ENCODE data around the gene YIF1B. TPM values are rescaled to one million over a fixed set of nuclear protein-coding genes. Genes with fewer than 3 reads are reported as not detected.

Gene YIF1B
- total and polyA plus RNA-seq, 4 donors: 34.1 to 74.1 (median 42.9) TPM

DNA sequence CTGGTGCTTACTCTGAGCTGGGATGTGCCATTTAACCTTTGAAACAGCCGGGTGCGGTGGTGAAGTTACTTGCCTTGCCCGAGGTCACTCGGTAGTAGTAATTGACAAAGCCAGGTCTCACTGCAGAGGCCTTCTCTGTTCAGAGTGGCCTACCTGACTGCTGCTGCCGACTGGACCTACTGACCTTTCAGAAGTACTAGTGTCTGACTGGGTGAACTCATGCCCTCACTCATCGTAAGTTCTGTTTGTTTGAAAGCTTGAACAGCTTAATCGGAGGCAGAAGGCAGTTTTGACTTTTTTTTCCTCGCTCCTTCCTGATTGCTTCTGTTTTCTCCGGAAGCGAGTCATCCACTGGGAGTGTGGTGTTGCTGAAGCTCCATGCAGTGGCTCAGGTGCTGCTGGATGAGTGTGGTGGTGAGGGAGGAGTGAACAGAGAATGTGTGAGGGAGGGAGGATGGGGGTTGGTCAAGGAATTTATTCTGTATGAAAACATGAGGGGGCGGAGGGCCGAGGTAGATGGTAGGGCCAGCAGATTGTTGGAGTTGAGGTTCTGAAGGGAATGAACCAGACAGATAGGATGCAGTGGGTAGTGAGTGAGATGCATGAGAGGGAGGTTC is 48.7 kb downstream of the YIF1B start (continued):
- TF ChIP-seq, protein P1, sequence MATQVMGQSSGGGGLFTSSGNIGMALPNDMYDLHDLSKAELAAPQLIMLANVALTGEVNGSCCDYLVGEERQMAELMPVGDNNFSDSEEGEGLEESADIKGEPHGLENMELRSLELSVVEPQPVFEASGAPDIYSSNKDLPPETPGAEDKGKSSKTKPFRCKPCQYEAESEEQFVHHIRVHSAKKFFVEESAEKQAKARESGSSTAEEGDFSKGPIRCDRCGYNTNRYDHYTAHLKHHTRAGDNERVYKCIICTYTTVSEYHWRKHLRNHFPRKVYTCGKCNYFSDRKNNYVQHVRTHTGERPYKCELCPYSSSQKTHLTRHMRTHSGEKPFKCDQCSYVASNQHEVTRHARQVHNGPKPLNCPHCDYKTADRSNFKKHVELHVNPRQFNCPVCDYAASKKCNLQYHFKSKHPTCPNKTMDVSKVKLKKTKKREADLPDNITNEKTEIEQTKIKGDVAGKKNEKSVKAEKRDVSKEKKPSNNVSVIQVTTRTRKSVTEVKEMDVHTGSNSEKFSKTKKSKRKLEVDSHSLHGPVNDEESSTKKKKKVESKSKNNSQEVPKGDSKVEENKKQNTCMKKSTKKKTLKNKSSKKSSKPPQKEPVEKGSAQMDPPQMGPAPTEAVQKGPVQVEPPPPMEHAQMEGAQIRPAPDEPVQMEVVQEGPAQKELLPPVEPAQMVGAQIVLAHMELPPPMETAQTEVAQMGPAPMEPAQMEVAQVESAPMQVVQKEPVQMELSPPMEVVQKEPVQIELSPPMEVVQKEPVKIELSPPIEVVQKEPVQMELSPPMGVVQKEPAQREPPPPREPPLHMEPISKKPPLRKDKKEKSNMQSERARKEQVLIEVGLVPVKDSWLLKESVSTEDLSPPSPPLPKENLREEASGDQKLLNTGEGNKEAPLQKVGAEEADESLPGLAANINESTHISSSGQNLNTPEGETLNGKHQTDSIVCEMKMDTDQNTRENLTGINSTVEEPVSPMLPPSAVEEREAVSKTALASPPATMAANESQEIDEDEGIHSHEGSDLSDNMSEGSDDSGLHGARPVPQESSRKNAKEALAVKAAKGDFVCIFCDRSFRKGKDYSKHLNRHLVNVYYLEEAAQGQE (IDR thresholded peaks at IDR 0.05): no peak
- TF ChIP-seq RAD21 (IDR thresholded peaks at IDR 0.05): no peak
- no peak for TF ChIP-seq SP1 (IDR thresholded peaks at IDR 0.05)
- TF ChIP-seq EGR1 (IDR thresholded peaks at IDR 0.05; ENCODE audit: low read depth in 2 of 2): no peak

DNA sequence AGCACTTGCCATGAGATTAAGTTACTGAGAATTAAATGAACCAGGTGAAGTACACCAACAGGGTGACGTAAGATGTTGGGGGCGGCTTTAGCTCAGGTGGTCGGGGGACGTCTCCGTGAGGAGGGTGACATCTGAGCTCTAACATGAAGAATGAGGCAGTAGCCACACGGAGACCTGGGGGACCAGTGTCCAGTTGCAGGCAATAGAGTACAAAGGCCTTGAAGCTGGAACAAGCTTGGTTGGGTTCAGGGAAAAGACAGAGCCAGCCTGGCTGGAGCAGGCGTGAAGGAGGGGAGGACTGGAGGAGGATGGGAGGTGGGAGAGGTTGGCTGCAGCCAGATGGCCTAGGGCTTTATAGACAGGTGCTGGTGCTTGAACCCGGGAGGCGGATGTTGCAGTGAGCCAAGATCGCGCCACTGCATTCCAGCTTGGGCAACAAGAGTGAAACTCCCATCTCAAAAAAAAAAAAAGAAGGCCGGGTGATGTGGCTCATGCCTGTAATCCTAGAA is 49.8 kb downstream of the YIF1B start:
- Histone ChIP-seq H3K27ac (ENCODE audit: low read depth in 1 of 2, low read length in 2 of 2) (no peak overlapping the region), H3K36me3 (ENCODE audit: control insufficient read depth in 4 of 4, insufficient read depth in 3 of 4, low read depth in 1 of 4, low read length in 3 of 4) (no peaks in the 10 kb centered on the region), H3K9me3 (ENCODE audit: control insufficient read depth in 4 of 4, low read length in 3 of 4) (no peaks in the 10 kb centered on the region), H3K4me3 (ENCODE audit: low read depth in 1 of 3, low read length in 3 of 3) (no peak overlapping the region), H3K4me1 (ENCODE audit: control insufficient read depth in 4 of 4, insufficient read depth in 4 of 4, low read length in 3 of 4) (peaks cover 0 to 12% (median 9%) of the 10 kb centered on the region in 4 donors), H3K27me3 (ENCODE audit: control insufficient read depth in 4 of 4, insufficient read depth in 4 of 4, low read length in 3 of 4) (no peaks in the 10 kb centered on the region), H3K9ac (ENCODE audit: low read depth in 1 of 2, low read length in 2 of 2) (no peak overlapping the region)
- no peak for DNase-seq (ENCODE audit: low spot score)
- TF ChIP-seq, protein P2, sequence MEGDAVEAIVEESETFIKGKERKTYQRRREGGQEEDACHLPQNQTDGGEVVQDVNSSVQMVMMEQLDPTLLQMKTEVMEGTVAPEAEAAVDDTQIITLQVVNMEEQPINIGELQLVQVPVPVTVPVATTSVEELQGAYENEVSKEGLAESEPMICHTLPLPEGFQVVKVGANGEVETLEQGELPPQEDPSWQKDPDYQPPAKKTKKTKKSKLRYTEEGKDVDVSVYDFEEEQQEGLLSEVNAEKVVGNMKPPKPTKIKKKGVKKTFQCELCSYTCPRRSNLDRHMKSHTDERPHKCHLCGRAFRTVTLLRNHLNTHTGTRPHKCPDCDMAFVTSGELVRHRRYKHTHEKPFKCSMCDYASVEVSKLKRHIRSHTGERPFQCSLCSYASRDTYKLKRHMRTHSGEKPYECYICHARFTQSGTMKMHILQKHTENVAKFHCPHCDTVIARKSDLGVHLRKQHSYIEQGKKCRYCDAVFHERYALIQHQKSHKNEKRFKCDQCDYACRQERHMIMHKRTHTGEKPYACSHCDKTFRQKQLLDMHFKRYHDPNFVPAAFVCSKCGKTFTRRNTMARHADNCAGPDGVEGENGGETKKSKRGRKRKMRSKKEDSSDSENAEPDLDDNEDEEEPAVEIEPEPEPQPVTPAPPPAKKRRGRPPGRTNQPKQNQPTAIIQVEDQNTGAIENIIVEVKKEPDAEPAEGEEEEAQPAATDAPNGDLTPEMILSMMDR (IDR thresholded peaks at IDR 0.05; ENCODE audit: low read depth, low read length, missing input control): no peak
- TF ChIP-seq EGR1 (IDR thresholded peaks at IDR 0.05; ENCODE audit: low read depth in 2 of 2): no peak
- TF ChIP-seq, protein P3, sequence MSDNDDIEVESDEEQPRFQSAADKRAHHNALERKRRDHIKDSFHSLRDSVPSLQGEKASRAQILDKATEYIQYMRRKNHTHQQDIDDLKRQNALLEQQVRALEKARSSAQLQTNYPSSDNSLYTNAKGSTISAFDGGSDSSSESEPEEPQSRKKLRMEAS (IDR thresholded peaks at IDR 0.05): no peak
- no peak for TF ChIP-seq NR2F2 (IDR thresholded peaks at IDR 0.05)
- no peak for TF ChIP-seq HNF4A (conservative IDR thresholded peaks at IDR 0.05)
- no peak for TF ChIP-seq GABPA (IDR thresholded peaks at IDR 0.05 in 1 of 2, conservative IDR thresholded peaks at IDR 0.05 in 1 of 2)
- TF ChIP-seq, protein P4, sequence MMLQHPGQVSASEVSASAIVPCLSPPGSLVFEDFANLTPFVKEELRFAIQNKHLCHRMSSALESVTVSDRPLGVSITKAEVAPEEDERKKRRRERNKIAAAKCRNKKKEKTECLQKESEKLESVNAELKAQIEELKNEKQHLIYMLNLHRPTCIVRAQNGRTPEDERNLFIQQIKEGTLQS (IDR thresholded peaks at IDR 0.05): no peak
- WGBS: 78% methylated on average over 12 of the region's 12 CpGs

DNA sequence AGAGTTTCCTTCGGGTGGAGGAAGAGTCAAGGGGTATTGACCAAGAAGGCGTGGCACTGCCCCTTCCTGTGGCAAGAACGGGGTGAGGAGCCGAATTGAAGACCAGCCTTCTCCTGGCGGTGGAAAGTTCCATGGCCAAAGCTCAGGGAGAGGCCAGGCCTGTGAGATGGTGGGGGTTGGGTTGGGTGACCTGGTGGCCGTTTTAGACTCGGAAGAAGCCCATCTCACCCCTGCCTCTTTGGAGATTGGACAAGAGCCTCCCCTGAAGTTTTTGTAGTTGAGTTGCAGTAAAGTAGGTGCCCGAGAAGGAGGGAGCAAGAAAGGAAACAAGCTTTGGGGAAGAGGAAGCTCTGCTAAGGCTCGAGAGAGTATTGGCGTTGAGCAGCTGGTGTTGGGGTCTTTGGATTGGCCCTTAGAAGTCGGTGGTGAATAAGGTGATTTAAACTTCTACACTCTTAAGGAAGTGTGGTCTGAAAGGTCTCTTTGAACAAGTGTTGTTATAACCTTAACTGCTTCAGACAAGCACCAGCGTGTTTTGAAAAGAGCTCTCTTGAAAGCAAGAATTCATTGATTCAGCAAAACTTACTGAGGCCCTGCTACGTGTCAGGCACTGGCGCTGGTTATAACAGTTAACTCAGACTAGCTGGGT is 50.4 kb downstream of the YIF1B start:
- no peaks in the 10 kb centered on the region for H3K9me3 ChIP-seq (ENCODE audit: control insufficient read depth in 4 of 4, low read length in 3 of 4)
- WGBS: 60% methylated on average over 14 of the region's 14 CpGs
- H3K9ac ChIP-seq (ENCODE audit: low read depth in 1 of 2, low read length in 2 of 2): no peak overlapping the region
- H3K36me3 ChIP-seq (ENCODE audit: control insufficient read depth in 4 of 4, insufficient read depth in 3 of 4, low read depth in 1 of 4, low read length in 3 of 4): no peaks in the 10 kb centered on the region
- TF ChIP-seq GABPA (IDR thresholded peaks at IDR 0.05 in 1 of 2, conservative IDR thresholded peaks at IDR 0.05 in 1 of 2) (no peak), SP1 (IDR thresholded peaks at IDR 0.05) (no peak)
- no peak for DNase-seq (ENCODE audit: low spot score)
- H3K4me1 ChIP-seq (ENCODE audit: control insufficient read depth in 4 of 4, insufficient read depth in 4 of 4, low read length in 3 of 4): peaks cover 0 to 12% (median 9%) of the 10 kb centered on the region in 4 donors
- no peaks in the 10 kb centered on the region for H3K27me3 ChIP-seq (ENCODE audit: control insufficient read depth in 4 of 4, insufficient read depth in 4 of 4, low read length in 3 of 4)
- no peak overlapping the region for H3K4me3 ChIP-seq (ENCODE audit: low read depth in 1 of 3, low read length in 3 of 3)
- peak overlapping the region; percentile 29 to 46 for H3K27ac ChIP-seq (ENCODE audit: low read depth in 1 of 2, low read length in 2 of 2)
